Muscle of leg (tissue), 16 donors: Measurements from ENCODE around the gene IL18BP. TPM values are rescaled to one million over a fixed set of nuclear protein-coding genes. Genes with fewer than 3 reads are reported as not detected.

Experiments used
- DNase-seq: peaks from one replicate; pipeline ENCODE4 v3.0.0; 2013
- H3K27ac ChIP-seq: one replicate; pipeline ENCODE4 v1.5.1; 2013; ENCODE audit warnings: mild to moderate bottlenecking, low read length, control low read depth
- H3K27me3 ChIP-seq: one replicate; pipeline ENCODE4 v1.6.1; 2013; ENCODE audit warnings: low read length; ENCODE audit not compliant: control insufficient read depth, insufficient read depth
- H3K36me3 ChIP-seq: one replicate; pipeline ENCODE4 v1.6.1; 2013; ENCODE audit warnings: low read length; ENCODE audit not compliant: control insufficient read depth, insufficient read depth
- H3K4me1 ChIP-seq: one replicate; pipeline ENCODE4 v1.6.1; 2013; ENCODE audit warnings: low read length; ENCODE audit not compliant: control insufficient read depth, insufficient read depth
- H3K4me3 ChIP-seq: one replicate; pipeline ENCODE4 v1.5.1; 2013; ENCODE audit warnings: low read length, control low read depth
- H3K9me3 ChIP-seq: replicated peaks from 2 replicates; pipeline ENCODE4 v1.6.1; 2013; ENCODE audit warnings: low read depth, low read length; ENCODE audit not compliant: control insufficient read depth
- WGBS: methylation state at CpG from one replicate; pipeline ENCODE4 v1.1.5; 2013; ENCODE audit warnings: missing lambda C conversion rate; ENCODE audit not compliant: insufficient coverage; 5-methylcytosine and 5-hydroxymethylcytosine counted together
- long read RNA-seq, 11 donors: transcript quantifications; one replicate each; lab custom pipeline, GENCODE V29; 2026
- polyA plus RNA-seq, 8 donors: library from polyadenylated mRNA; unstranded; fragments of 120-200 nt; gene quantifications; one replicate each; pipeline versions ENCODE4 v1.2.1 to v1.2.3, GENCODE V29; 2013; ENCODE audit warnings: inconsistent platforms in 1 of 8, low replicate concordance in 1 of 8; ENCODE audit not compliant: insufficient read length in 8 of 8, insufficient read depth in 1 of 8
- total RNA-seq: library from RNA; stranded (reverse); fragments of 120-200 nt; gene quantifications from one replicate; pipeline ENCODE4 v1.2.4, GENCODE V29; 2013

IL18BP gene
- total RNA-seq, result 2.5 TPM
- polyA plus RNA-seq, result 10 to 100 TPM in 1 of 8 donors, 1 to 10 TPM in 7; 4.7 to 11.0 (median 6.8) TPM
- long read RNA-seq, donor 1, full-length matches to known transcripts, result 1 of 36 reads
- long read RNA-seq, donor 1, partial matches to known transcripts, result 35 of 36 reads
- long read RNA-seq, donor 1, other reads (novel, unspliced or antisense), result 0 of 36 reads
- long read RNA-seq, donor 2, result 0 reads
- long read RNA-seq, donor 3, result 0 reads
- long read RNA-seq, donor 4, partial matches to known transcripts, result 0 of 2 reads
- long read RNA-seq, donor 4, other reads (novel, unspliced or antisense), result 0 of 2 reads
- long read RNA-seq, donor 5, full-length matches to known transcripts, result 4 of 4 reads
- long read RNA-seq, donor 5, partial matches to known transcripts, result 0 of 4 reads
- long read RNA-seq, donor 5, other reads (novel, unspliced or antisense), result 0 of 4 reads
- long read RNA-seq, donor 6, partial matches to known transcripts, result 51 of 65 reads
- long read RNA-seq, donor 6, other reads (novel, unspliced or antisense), result 11 of 65 reads
- long read RNA-seq, donor 7, result 0 reads
- long read RNA-seq, donor 8, partial matches to known transcripts, result 8 of 15 reads
- long read RNA-seq, donor 8, other reads (novel, unspliced or antisense), result 7 of 15 reads
- long read RNA-seq, donor 9, partial matches to known transcripts, result 0 of 1 reads
- long read RNA-seq, donor 9, other reads (novel, unspliced or antisense), result 0 of 1 reads
- long read RNA-seq, donor 10, partial matches to known transcripts, result 22 of 23 reads
- long read RNA-seq, donor 10, other reads (novel, unspliced or antisense), result 0 of 23 reads
- long read RNA-seq, donor 11, partial matches to known transcripts, result 50 of 60 reads
- long read RNA-seq, donor 11, other reads (novel, unspliced or antisense), result 10 of 60 reads

DNA sequence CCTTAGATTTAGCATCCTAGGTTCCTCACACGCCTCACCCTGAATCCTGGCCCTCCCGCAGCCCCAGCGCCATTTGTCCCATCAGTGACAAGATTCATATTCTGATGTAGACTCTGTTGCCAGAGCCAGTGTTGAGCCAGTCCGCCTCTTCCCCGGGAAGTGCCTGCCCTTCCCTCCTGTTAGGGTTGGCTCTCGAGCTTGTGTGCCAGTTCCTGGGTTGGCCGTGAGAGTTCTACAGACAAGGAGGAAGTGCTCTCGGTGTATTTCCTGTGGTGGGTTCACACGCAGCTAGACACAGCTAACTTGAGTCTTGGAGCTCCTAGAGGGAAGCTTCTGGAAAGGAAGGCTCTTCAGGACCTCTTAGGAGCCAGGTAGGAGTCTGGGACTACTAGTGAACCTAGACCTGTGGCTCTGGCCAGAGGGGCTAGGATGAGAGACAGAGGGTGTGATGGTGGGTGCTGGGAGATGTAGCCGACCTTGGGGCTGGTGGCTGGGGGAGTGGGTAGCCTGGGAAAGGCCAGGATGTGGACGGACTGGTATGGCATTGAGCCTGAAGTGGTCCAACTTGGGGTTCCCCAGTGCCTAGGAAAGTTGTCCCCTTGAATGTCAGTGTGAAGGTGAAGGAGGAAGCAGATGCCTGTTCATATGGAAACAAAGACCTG is at the start of gene IL18BP:
IL18BP (plus strand) TSS at position 261 of the 662 bp plus-strand sequence. CDS start 1,076 bp downstream, outside the sequence.
- peaks cover 74% of the 10 kb centered on the region for H3K36me3 ChIP-seq
- peak within 1 kb of the TSS; percentile 55 for H3K27ac ChIP-seq
- H3K4me3 ChIP-seq, result no peak within 1 kb of the TSS
- no peaks in the 10 kb centered on the region for H3K27me3 ChIP-seq
- peaks cover 56% of the 10 kb centered on the region for H3K4me1 ChIP-seq
- peak; percentile 63 for DNase-seq
- no peaks in the 10 kb centered on the region for H3K9me3 ChIP-seq
- 81% methylated on average over 8 of the region's 11 CpGs for WGBS

GRCh38 chr11:71949034-71949433 is 49.7 kb upstream of the IL18BP start:
- no peak for DNase-seq
- H3K4me1 ChIP-seq, result peaks cover 7% of the 10 kb centered on the region
- no peaks in the 10 kb centered on the region for H3K36me3 ChIP-seq
- no peak overlapping the region for H3K27ac ChIP-seq
- 87% methylated on average over 6 of the region's 6 CpGs for WGBS
- no peaks in the 10 kb centered on the region for H3K9me3 ChIP-seq
- no peak overlapping the region for H3K4me3 ChIP-seq
- no peaks in the 10 kb centered on the region for H3K27me3 ChIP-seq

GRCh38 chr11:71951741-71952310 is 46.9 kb upstream of the IL18BP start:
- H3K27me3 ChIP-seq, result no peaks in the 10 kb centered on the region
- WGBS, result no CpG with 5 or more reads among the region's 4 CpGs

GRCh38 chr11:71955898-71956456 is 42.7 kb upstream of the IL18BP start:
- WGBS, result no CpG with 5 or more reads among the region's 3 CpGs
- DNase-seq, result no peak
- Histone ChIP-seq H3K9me3 (no peaks in the 10 kb centered on the region), H3K27me3 (no peaks in the 10 kb centered on the region), H3K27ac (no peak overlapping the region), H3K36me3 (peaks cover 13% of the 10 kb centered on the region), H3K4me3 (no peak overlapping the region), H3K4me1 (no peaks in the 10 kb centered on the region)

More at GRCh38 chr11:71951741-71952310, 46.9 kb upstream of the IL18BP start:
- Histone ChIP-seq H3K4me3 (no peak overlapping the region), H3K4me1 (peaks cover 7% of the 10 kb centered on the region), H3K9me3 (no peaks in the 10 kb centered on the region), H3K36me3 (no peaks in the 10 kb centered on the region), H3K27ac (no peak overlapping the region)
- DNase-seq, result no peak

DNA sequence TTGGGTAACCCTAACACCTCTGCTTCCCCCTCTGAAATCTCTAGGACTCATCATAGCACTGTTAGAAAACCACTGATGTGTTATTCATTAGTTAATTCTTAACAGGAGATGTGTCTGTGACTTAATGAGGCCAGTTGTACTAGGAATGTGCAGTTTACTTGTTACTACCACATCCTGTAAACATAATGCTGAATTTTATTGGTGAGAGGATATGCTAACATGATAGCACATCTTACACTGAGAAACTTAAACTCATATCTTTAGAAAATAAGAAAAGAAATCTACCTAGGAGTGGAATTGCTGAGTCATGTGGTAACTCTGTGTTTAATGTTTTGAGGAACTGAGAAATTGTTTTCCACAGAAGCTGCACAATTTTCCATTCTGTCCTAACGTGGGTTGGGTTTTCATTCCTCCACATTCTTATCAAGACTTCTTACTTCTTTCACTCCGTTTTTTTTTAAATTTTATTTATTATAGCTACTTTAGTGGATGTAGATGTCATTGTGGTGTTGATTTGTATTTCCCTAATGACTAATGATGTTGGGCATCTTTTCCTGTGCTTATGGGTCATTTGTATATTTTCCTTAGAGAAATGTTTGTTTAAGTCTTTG is 36.2 kb upstream of the IL18BP start:
- no peaks in the 10 kb centered on the region for H3K4me1 ChIP-seq
- H3K4me3 ChIP-seq, result no peak overlapping the region
- peaks cover 33% of the 10 kb centered on the region for H3K36me3 ChIP-seq
- H3K27ac ChIP-seq, result no peak overlapping the region
- no peaks in the 10 kb centered on the region for H3K9me3 ChIP-seq
- no peaks in the 10 kb centered on the region for H3K27me3 ChIP-seq
- WGBS, result no CpG with 5 or more reads among the region's 2 CpGs
- DNase-seq, result peak; percentile 62

DNA sequence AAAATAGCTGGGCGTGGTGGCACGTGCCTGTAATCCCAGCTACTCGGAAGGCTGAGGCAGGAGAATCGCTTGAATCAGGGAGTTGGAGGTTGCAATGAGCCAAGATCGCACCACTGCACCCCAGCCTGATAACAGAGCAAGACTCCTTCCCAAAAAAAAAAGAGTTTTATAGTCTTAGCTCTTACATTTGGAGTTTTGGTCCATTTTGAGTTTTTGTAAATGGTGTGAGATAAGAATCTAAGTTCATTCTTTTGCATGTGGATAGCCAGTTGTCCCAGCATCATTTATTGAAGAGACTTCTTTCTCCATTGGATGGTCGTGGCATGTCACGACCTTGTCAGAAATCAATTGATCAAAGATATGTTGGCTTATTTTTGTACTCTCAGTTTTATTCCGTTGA is 35.2 kb upstream of the IL18BP start:
- Histone ChIP-seq H3K4me1 (no peaks in the 10 kb centered on the region), H3K4me3 (no peak overlapping the region), H3K9me3 (no peaks in the 10 kb centered on the region), H3K27ac (no peak overlapping the region), H3K36me3 (peaks cover 36% of the 10 kb centered on the region), H3K27me3 (no peaks in the 10 kb centered on the region)
- 89% methylated on average over 3 of the region's 8 CpGs for WGBS
- DNase-seq, result no peak

DNA sequence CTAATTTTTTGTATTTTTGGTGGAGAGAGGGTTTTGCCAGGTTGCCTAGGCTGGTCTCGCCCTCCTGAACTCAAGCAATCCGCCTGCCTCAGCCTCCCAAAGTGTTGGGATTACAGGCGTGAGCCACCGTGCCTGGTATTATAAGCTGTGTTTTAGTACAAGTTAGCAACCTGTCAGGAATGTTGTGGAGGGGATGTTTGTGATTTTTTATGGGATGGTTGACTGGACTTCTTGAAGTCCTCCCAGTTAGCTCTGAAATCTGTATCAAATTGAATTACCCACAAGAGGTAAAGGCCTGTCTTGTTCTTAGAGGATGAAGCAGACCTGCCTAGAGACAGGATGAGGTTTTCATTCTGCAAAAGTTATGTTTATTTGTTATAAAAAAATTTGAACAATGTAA is 34.1 kb upstream of the IL18BP start:
- no peak for DNase-seq
- no peak overlapping the region for H3K27ac ChIP-seq
- H3K4me3 ChIP-seq, result no peak overlapping the region
- H3K27me3 ChIP-seq, result no peaks in the 10 kb centered on the region
- peaks cover 38% of the 10 kb centered on the region for H3K36me3 ChIP-seq
- no peaks in the 10 kb centered on the region for H3K9me3 ChIP-seq
- no peaks in the 10 kb centered on the region for H3K4me1 ChIP-seq
- WGBS, result no CpG with 5 or more reads among the region's 4 CpGs

DNA sequence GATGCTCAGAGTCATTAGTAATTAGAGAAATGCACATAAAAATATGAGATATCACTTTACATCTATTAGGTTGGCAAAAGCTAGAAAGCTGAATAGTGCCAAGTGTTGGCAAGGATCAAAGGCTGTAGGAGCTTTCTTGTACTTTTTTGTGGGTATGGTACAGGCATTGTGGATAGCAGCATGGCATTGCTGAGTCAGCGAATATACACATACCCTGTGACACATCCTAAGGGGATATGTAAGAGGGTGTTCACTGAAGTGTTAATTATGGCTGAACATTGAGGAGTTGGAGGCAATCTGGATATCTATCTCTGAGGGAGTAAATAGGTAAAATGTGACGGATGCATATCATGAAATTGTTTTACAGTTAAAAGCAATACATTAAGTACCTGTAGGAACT is 27.0 kb upstream of the IL18BP start:
- no peak overlapping the region for H3K4me3 ChIP-seq
- no peaks in the 10 kb centered on the region for H3K9me3 ChIP-seq
- H3K4me1 ChIP-seq, result no peaks in the 10 kb centered on the region
- no peak for DNase-seq
- no CpG with 5 or more reads among the region's 2 CpGs for WGBS
- peaks cover 23% of the 10 kb centered on the region for H3K36me3 ChIP-seq
- no peak overlapping the region for H3K27ac ChIP-seq
- no peaks in the 10 kb centered on the region for H3K27me3 ChIP-seq

DNA sequence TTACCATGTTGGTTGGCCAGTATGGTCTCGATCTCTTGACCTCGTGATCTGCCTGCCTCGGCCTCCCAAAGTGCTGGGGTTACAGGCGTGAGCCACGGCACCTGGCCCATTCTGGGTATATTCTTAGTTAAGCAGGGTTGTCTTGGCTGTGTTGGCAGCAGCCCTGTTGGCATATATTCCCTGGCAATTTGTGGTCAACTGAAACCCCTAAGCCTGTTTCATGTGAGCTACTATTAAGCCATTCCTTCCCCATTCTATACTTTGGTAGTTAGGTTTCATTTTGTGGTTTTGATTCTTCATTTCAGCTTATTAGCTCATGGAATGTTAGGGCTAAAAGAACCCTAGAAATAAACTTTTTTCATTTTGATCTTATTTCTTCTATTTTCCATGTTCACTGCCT is 22.2 kb upstream of the IL18BP start:
- Histone ChIP-seq H3K9me3 (no peaks in the 10 kb centered on the region), H3K36me3 (peaks cover 22% of the 10 kb centered on the region), H3K4me3 (no peak overlapping the region), H3K27me3 (no peaks in the 10 kb centered on the region), H3K27ac (no peak overlapping the region), H3K4me1 (peaks cover 2% of the 10 kb centered on the region)
- WGBS, result 100% methylated on average over 1 of the region's 5 CpGs
- no peak for DNase-seq
